Esophagus squamous epithelium (tissue), 5 donors: ENCODE measurements around the gene LRRC8C. TPM values are rescaled to one million over a fixed set of nuclear protein-coding genes. Genes with fewer than 3 reads are reported as not detected.

Source experiments
- DNase-seq: peaks from one replicate; lab custom pipeline; 2025; lab: John Stamatoyannopoulos, UW
- H3K27ac ChIP-seq, 4 donors: fragments of 200-600 bp; sonication (generic); one replicate each; pipeline ENCODE4 v1.5.1; 2016 to 2019; ENCODE audit warnings: mild to moderate bottlenecking in 1 of 4
- H3K27me3 ChIP-seq, 4 donors: fragments of 200-600 bp; sonication (generic); 1 replicate in 3 of 4; 2 replicates in 1 of 4; pipeline versions ENCODE4 v1.5.1 to v1.6.0; 2017 to 2021; ENCODE audit warnings: antibody characterized with exemption in 1 of 4
- H3K36me3 ChIP-seq, 3 donors: fragments of 200-600 bp; sonication (generic); one replicate each; pipeline ENCODE4 v1.5.1; 2016 to 2019
- H3K4me1 ChIP-seq, 3 donors: fragments of 200-600 bp; sonication (generic); one replicate each; pipeline ENCODE4 v1.5.1; 2017 to 2019
- H3K4me3 ChIP-seq, 4 donors: fragments of 200-600 bp; sonication (generic); 1 replicate in 3 of 4; 2 replicates in 1 of 4; pipeline ENCODE4 v1.5.1; 2016 to 2019; ENCODE audit warnings: mild to moderate bottlenecking in 2 of 4, moderate library complexity in 1 of 4
- H3K9me3 ChIP-seq, 3 donors: fragments of 200-600 bp; sonication (generic); one replicate each; pipeline ENCODE4 v1.5.1; 2016 to 2019
- CTCF ChIP-seq, 6 experiments: fragments of 450-650 bp in 4 of 6; fragments of 200-600 bp in 2 of 6; sonication (generic) in 2 of 6; IDR thresholded peaks; one replicate each; pipeline ENCODE4 v1.5.1; 2016 to 2019; ENCODE audit warnings: antibody characterized with exemption in 6 of 6, mild to moderate bottlenecking in 4 of 6, moderate library complexity in 4 of 6
- POLR2A ChIP-seq, 4 donors: fragments of 450-650 bp; IDR thresholded peaks; one replicate each; pipeline ENCODE4 v1.6.1; 2017; ENCODE audit warnings: antibody characterized with exemption in 4 of 4, mild to moderate bottlenecking in 4 of 4, moderate library complexity in 3 of 4
- WGBS, 2 donors: methylation state at CpG; one replicate each; pipeline ENCODE4 v1.1.5; 2018; 5-methylcytosine and 5-hydroxymethylcytosine counted together
- intact Hi-C: fragments of 100-400 bp; cut with DNase I; formaldehyde crosslinking; loops from one replicate; pipeline ENCODE4 v1.15.0; 2022
- total RNA-seq, 4 donors: library from RNA; depleted of rRNA; stranded (reverse); fragments of >200 nt; gene quantifications; one replicate each; pipeline ENCODE4 v1.1.0, GENCODE V29; 2016
- donor health status: DM: yes; HTN: yes; CAD: no.

Gene LRRC8C
- total RNA-seq, 4 donors from 2014 or later = 1.4 to 5.0 (median 3.2) TPM

- no peak for DNase-seq
- Histone ChIP-seq H3K4me1 (peaks cover 4 to 71% (median 6%) of the 10 kb centered on the region in 3 donors), H3K4me3 (peak overlapping the region; percentile 65 to 96 (median 84)), H3K9me3 (no peaks in the 10 kb centered on the region), H3K27ac (peak overlapping the region; percentile 83 to 97 (median 89)), H3K27me3 (peaks cover 0 to 12% (median 0%) of the 10 kb centered on the region in 4 donors), H3K36me3 (no peaks in the 10 kb centered on the region)
- intact Hi-C loops = loop anchor here (5.0 kb wide), 1 partner anchor 129 kb away; no protein-coding TSS in a partner anchor
- TF ChIP-seq CTCF (IDR thresholded peaks at IDR 0.05) (no peak), POLR2A (IDR thresholded peaks at IDR 0.05) (peak in 1 of 4 donors; percentile 49)
- WGBS, 2 donors = 3% methylated on average over 16 of the region's 57 CpGs; no CpG with 5 or more reads in 1 of the 2 donors
Observed at GRCh38 chr1:89633248-89633799, 404 bp downstream of the LRRC8C start.

DNA sequence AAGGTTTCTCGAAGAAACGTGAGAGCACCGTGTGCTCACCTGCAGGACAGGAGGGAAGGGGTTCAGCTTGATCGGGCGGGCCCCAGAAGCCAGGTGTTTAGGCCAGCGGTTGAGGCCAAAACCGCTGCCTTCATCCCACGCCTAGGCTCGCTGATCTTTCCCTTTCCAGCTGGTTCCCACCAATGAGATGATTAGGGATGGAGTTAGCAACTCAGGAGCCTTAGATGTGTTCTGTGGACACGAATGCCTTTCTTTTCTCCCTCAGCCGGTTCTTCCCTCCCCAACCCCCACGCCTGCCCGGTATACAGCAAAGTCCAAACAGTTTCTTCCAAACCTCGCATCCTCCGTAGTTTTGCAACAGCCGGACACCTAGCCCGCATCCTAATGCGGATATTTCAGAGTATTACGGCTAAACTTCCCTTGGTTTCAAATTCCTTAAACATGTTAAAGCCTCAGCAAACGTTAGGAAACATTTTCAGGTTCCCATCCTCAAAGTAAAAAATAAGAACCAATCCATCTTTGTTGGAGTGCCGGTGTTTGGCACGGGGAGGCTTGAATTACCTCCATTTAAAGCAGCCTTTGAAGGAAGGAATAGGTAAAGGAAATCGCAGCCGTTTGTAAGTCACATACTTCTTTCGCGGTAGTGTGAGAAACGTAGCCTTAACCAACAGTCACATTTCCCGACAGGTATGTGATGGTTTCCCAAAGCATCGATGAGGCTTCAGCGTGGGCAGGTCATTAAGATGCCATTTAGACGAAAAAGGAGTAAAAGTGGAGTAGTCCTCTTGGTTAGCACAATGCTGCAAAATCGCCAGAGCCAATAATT, 1.1 kb downstream of the LRRC8C start:
- peaks cover 4 to 70% (median 6%) of the 10 kb centered on the region in 3 donors for H3K4me1 ChIP-seq
- no peaks in the 10 kb centered on the region for H3K9me3 ChIP-seq
- peak overlapping the region; percentile 65 to 96 (median 84) for H3K4me3 ChIP-seq
- WGBS, 2 donors = 11 to 14% methylated on average over 32 of the region's 32 CpGs
- intact Hi-C loops = loop anchor here (5.0 kb wide), 1 partner anchor 128 kb away; no protein-coding TSS in a partner anchor
- H3K27ac ChIP-seq = peak overlapping the region; percentile 83 to 97 (median 89)
- TF ChIP-seq CTCF (IDR thresholded peaks at IDR 0.05) (no peak), POLR2A (IDR thresholded peaks at IDR 0.05) (peak in 1 of 4 donors; percentile 18)
- no peaks in the 10 kb centered on the region for H3K36me3 ChIP-seq
- DNase-seq = no peak
- H3K27me3 ChIP-seq = peaks cover 0 to 12% (median 0%) of the 10 kb centered on the region in 4 donors

DNA sequence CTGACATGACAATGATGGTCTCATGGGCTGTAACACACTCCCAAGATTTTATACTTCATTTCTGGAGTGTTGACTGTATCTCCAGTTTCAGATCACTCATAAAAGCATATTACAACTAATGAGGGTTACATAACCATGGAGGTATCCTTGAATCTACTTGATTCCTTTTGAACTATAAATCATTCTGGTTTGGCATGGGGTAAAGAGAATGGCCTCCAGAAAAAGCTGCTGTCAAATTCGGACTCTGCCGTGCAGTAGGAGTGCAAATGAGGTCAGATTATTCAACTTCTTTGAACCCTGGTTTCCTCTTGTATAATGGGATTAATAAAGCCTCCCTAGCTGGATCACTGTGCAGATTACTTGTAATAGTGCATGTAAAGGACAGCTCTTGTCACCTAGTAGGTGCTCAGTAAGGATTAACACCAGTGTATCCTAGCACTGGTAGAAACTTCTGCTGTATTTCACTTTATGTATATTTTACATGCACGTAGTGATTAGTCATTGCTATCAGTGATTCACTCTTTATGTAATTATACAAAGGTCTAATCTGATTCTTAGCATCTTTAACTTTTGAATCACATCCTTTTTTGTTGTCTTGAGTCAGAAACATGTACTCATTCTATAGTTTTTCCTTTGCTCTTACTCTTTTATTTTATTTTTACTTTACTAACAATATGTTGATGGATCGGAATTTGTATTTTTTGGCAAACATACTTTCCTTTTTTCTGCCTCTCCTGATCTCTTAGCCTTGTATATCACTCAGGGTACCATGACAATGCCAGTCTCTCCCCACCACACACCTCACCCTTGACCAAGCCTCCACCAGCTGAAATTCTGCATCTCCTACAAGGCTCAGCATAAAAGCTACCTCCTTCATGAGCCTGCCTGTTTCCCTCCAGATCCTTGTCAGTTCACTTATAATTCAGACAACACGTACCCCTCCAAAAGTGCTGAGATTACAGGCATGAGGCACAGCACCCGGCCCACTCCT, 3.2 kb downstream of the LRRC8C start:
- Histone ChIP-seq H3K9me3 (no peaks in the 10 kb centered on the region), H3K36me3 (no peaks in the 10 kb centered on the region), H3K4me1 (peaks cover 4 to 62% (median 6%) of the 10 kb centered on the region in 3 donors), H3K27me3 (peaks cover 0 to 12% (median 0%) of the 10 kb centered on the region in 4 donors), H3K27ac (peak overlapping the region in 1 of 4 donors; percentile 22), H3K4me3 (peak overlapping the region in 1 of 4 donors; percentile 9)
- no peak for TF ChIP-seq POLR2A (IDR thresholded peaks at IDR 0.05)
- no peak for DNase-seq
- WGBS, 2 donors = 46 to 57% methylated on average over 6 of the region's 6 CpGs
- intact Hi-C loops = no loop called here

GRCh38 chr1:89637496-89637895, 4.6 kb downstream of the LRRC8C start:
- Histone ChIP-seq H3K36me3 (no peaks in the 10 kb centered on the region), H3K4me1 (peaks cover 2 to 49% (median 4%) of the 10 kb centered on the region in 3 donors), H3K27me3 (peaks cover 0 to 10% (median 0%) of the 10 kb centered on the region in 4 donors), H3K9me3 (no peaks in the 10 kb centered on the region), H3K27ac (no peak overlapping the region), H3K4me3 (no peak overlapping the region)
- TF ChIP-seq POLR2A (IDR thresholded peaks at IDR 0.05) (no peak), CTCF (IDR thresholded peaks at IDR 0.05) (no peak)
- intact Hi-C loops = no loop called here
- DNase-seq = no peak

DNA sequence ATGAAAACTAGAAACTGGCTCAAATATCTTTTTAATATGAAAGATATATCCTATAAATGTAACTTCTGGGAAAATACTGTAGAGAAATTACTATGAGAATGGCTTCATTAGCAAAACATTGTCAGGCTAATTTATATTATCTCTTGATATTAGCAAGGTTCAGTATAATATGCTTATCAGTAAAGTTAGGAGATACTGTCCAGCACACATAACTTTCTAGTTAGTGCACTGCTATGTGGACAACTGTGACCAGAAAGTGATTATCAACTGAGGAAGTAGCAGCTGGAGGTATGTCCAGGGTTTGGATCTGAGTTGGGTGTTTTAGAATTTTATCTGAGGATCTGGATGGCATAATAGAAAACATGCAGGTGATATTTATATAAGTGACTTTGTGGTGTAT, 7.5 kb downstream of the LRRC8C start:
- no peak for DNase-seq
- Histone ChIP-seq H3K36me3 (no peaks in the 10 kb centered on the region), H3K4me3 (no peak overlapping the region), H3K27ac (no peak overlapping the region), H3K27me3 (no peaks in the 10 kb centered on the region), H3K4me1 (peaks cover 0 to 21% (median 0%) of the 10 kb centered on the region in 3 donors), H3K9me3 (no peaks in the 10 kb centered on the region)
- intact Hi-C loops = no loop called here
- TF ChIP-seq POLR2A (IDR thresholded peaks at IDR 0.05) (no peak), CTCF (IDR thresholded peaks at IDR 0.05) (no peak)
